ENCODE data around the gene CLHC1. TPM values are rescaled to one million over a fixed set of nuclear protein-coding genes. Genes with fewer than 3 reads are reported as not detected.
A peak's percentile ranks its signal among the peaks of the same experiment; 100 is the strongest.

Gene CLHC1
- total and polyA plus RNA-seq, 3 donors from 2014 or later: 7.9 to 21.2 (median 14.6) TPM

- Histone ChIP-seq H3K27me3 (no peaks in the 10 kb centered on the region), H3K27ac (no peak overlapping the region), H3K4me3 (no peak overlapping the region), H3K9me3 (no peaks in the 10 kb centered on the region), H3K36me3 (ENCODE audit: low read depth, missing control alignments) (no peaks in the 10 kb centered on the region), H3K4me1 (no peaks in the 10 kb centered on the region)
- intact Hi-C loops (cut with DNase I; ENCODE audit: low total_unique reads): no loop called here
- TF ChIP-seq, protein P1, sequence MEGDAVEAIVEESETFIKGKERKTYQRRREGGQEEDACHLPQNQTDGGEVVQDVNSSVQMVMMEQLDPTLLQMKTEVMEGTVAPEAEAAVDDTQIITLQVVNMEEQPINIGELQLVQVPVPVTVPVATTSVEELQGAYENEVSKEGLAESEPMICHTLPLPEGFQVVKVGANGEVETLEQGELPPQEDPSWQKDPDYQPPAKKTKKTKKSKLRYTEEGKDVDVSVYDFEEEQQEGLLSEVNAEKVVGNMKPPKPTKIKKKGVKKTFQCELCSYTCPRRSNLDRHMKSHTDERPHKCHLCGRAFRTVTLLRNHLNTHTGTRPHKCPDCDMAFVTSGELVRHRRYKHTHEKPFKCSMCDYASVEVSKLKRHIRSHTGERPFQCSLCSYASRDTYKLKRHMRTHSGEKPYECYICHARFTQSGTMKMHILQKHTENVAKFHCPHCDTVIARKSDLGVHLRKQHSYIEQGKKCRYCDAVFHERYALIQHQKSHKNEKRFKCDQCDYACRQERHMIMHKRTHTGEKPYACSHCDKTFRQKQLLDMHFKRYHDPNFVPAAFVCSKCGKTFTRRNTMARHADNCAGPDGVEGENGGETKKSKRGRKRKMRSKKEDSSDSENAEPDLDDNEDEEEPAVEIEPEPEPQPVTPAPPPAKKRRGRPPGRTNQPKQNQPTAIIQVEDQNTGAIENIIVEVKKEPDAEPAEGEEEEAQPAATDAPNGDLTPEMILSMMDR (IDR thresholded peaks at IDR 0.05): no peak
- TF ChIP-seq POLR2A (IDR thresholded peaks at IDR 0.05): no peak
- WGBS, 2 donors: 94 to 97% methylated on average over 2 of the region's 2 CpGs
- DNase-seq: no peak
These were observed 51.7 kb downstream of the CLHC1 start for GRCh38 chr2:55180374-55180773.

DNA sequence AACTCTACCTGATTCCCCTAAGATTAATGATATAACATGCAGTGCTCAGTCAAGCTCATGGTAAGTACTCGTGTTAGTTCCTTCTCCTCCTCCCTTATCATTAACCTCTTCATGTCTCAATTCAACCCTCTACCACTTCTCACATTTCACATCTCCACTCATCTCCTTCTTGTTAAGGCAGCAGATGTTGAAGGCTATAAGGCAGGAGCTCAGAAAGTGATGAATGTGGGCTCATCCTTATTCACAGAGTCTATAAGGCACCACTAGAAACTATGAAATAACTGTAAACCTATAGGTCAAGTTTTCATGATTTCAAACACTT lies 56.0 kb downstream of the CLHC1 start:
- Histone ChIP-seq H3K27ac (no peak overlapping the region), H3K4me3 (no peak overlapping the region), H3K4me1 (no peaks in the 10 kb centered on the region), H3K9me3 (no peaks in the 10 kb centered on the region), H3K27me3 (no peaks in the 10 kb centered on the region), H3K36me3 (ENCODE audit: low read depth, missing control alignments) (no peaks in the 10 kb centered on the region)
- TF ChIP-seq, protein P1 (IDR thresholded peaks at IDR 0.05): no peak
- no peak for TF ChIP-seq POLR2A (IDR thresholded peaks at IDR 0.05)
- intact Hi-C loops (cut with DNase I; ENCODE audit: low total_unique reads): no loop called here
- DNase-seq: no peak
- WGBS, 2 donors: 13 to 50% methylated on average over 1 of the region's 1 CpG

- Histone ChIP-seq H3K27me3 (no peaks in the 10 kb centered on the region), H3K4me1 (no peaks in the 10 kb centered on the region), H3K9me3 (no peaks in the 10 kb centered on the region), H3K36me3 (ENCODE audit: low read depth, missing control alignments) (no peaks in the 10 kb centered on the region), H3K4me3 (no peak overlapping the region), H3K27ac (no peak overlapping the region)
- DNase-seq: no peak
- intact Hi-C loops (cut with DNase I; ENCODE audit: low total_unique reads): no loop called here
- no peak for TF ChIP-seq POLR2A (IDR thresholded peaks at IDR 0.05)
- TF ChIP-seq, protein P1 (IDR thresholded peaks at IDR 0.05): peak; percentile 19 to 40 (median 27)
- 38 to 44% methylated on average over 5 of the region's 5 CpGs for WGBS, 2 donors
These were observed 56.6 kb downstream of the CLHC1 start for GRCh38 chr2:55175254-55176093.

DNA sequence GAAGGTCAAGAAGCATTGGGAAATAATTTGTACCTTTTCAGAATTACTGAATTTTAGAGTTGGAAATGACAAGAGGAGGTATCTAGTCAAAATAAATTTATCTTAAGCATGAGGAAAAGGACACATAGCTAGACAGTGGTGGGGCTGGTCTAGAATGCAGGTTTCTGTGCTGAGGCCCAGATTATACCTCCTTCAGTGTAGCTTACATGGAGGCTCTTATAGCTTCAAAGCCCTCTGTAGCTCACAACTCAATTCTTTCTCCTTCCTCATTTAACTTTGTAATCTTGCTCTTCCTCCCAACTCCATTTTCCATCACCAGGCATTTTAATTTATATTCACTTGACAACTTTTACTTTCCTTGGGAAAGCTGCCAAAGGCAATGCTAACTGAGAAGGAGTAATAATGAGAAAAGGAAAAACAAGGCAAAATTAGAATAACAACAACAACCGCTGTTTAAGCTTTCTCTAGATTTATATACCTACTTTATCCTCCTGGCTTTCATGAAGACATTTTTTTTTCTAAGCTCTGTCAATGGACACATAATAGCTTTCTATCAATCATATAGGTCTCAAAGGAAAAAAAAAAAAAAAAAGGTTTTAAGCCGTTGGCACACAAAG lies 58.5 kb downstream of the CLHC1 start:
- H3K27ac ChIP-seq: no peak overlapping the region
- intact Hi-C loops (cut with DNase I; ENCODE audit: low total_unique reads): no loop called here
- DNase-seq: no peak

More for the DNA sequence above, 58.5 kb downstream of the CLHC1 start:
- Histone ChIP-seq H3K9me3 (no peaks in the 10 kb centered on the region), H3K27me3 (no peaks in the 10 kb centered on the region), H3K36me3 (ENCODE audit: low read depth, missing control alignments) (no peaks in the 10 kb centered on the region), H3K4me3 (no peak overlapping the region), H3K4me1 (no peaks in the 10 kb centered on the region)
- 68 to 72% methylated on average over 2 of the region's 2 CpGs for WGBS, 2 donors
- no peak for TF ChIP-seq POLR2A (IDR thresholded peaks at IDR 0.05)
- TF ChIP-seq, protein P1 (IDR thresholded peaks at IDR 0.05): no peak

All from testis (tissue), 3 donors.